Measurements from ENCODE around the gene TMEM200A.

TMEM200A gene

GRCh38 chr6:130466748-130467061, 100.9 kb downstream of the TMEM200A start:
- Mint-ChIP-seq H3K9me3 (no peaks in the 10 kb centered on the region), H3K36me3 (ENCODE audit: low read depth) (peaks cover 4% of the 10 kb centered on the region), H3K27me3 (ENCODE audit: low read depth) (peaks cover 2% of the 10 kb centered on the region), H3K4me3 (no peak overlapping the region), H3K27ac (no peak overlapping the region), H3K4me1 (ENCODE audit: low read depth) (peaks cover 18% of the 10 kb centered on the region)

GRCh38 chr6:130467146-130468050, 101.6 kb downstream of the TMEM200A start:
- Mint-ChIP-seq H3K9me3 (peaks cover 3% of the 10 kb centered on the region), H3K4me1 (ENCODE audit: low read depth) (peaks cover 19% of the 10 kb centered on the region), H3K27me3 (ENCODE audit: low read depth) (no peaks in the 10 kb centered on the region), H3K4me3 (no peak overlapping the region), H3K36me3 (ENCODE audit: low read depth) (peaks cover 4% of the 10 kb centered on the region), H3K27ac (no peak overlapping the region)

- Mint-ChIP-seq H3K9me3 (peaks cover 12% of the 10 kb centered on the region), H3K4me3 (no peak overlapping the region), H3K36me3 (ENCODE audit: low read depth) (no peaks in the 10 kb centered on the region), H3K4me1 (ENCODE audit: low read depth) (peaks cover 17% of the 10 kb centered on the region), H3K27me3 (ENCODE audit: low read depth) (no peaks in the 10 kb centered on the region), H3K27ac (no peak overlapping the region)
Observed at GRCh38 chr6:130470766-130471165, 104.9 kb downstream of the TMEM200A start.

DNA sequence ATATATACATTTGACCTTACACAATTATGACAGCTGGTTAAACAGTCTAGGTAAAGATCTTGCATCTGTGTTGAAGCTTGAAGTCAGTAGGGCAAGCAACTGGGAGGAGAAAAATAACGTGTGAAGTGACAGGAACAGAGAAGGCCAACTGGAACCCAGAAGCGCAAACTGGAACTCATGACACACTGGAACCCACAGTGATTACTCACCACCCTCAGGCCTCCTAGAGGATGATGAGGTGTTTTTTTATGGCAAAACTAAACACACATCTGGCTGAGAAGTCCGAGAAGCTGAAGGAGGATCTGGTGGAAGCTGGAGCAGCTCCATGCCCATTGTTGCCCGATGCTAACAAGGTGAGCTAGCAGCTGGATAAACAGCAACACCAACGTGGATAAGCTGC, 108.1 kb downstream of the TMEM200A start:
- Mint-ChIP-seq H3K36me3 (ENCODE audit: low read depth) (peaks cover 14% of the 10 kb centered on the region), H3K4me1 (ENCODE audit: low read depth) (peaks cover 8% of the 10 kb centered on the region), H3K27ac (no peak overlapping the region), H3K4me3 (no peak overlapping the region), H3K27me3 (ENCODE audit: low read depth) (peaks cover 3% of the 10 kb centered on the region), H3K9me3 (peaks cover 28% of the 10 kb centered on the region)

GRCh38 chr6:130482645-130483390, 117.0 kb downstream of the TMEM200A start:
- Mint-ChIP-seq H3K27ac (peak overlapping the region; percentile 57), H3K27me3 (ENCODE audit: low read depth) (no peaks in the 10 kb centered on the region), H3K4me1 (ENCODE audit: low read depth) (peaks cover 25% of the 10 kb centered on the region), H3K4me3 (no peak overlapping the region), H3K36me3 (ENCODE audit: low read depth) (peaks cover 31% of the 10 kb centered on the region), H3K9me3 (peaks cover 32% of the 10 kb centered on the region)

DNA sequence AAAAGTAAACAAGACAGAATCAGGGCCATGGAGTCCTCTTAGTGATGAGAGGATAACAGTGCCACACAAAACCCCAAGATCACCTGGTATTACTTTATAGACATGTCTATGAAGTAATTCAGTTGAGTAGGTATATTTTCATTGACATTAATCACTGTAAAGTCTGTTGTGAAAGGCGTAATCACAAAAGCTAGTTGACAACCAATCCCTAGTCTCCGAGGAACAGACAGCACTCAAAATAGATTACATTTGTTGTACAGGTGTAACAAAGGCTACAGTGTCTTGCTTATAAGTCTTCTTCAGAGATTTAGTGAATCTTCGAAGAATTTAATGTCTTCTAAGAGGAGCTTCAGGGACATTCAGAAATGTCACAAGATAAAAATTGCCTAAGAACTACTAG, 120.1 kb downstream of the TMEM200A start:
- Mint-ChIP-seq H3K27ac (no peak overlapping the region), H3K4me3 (no peak overlapping the region), H3K36me3 (ENCODE audit: low read depth) (peaks cover 23% of the 10 kb centered on the region), H3K4me1 (ENCODE audit: low read depth) (peaks cover 28% of the 10 kb centered on the region), H3K9me3 (peaks cover 32% of the 10 kb centered on the region), H3K27me3 (ENCODE audit: low read depth) (no peaks in the 10 kb centered on the region)

DNA sequence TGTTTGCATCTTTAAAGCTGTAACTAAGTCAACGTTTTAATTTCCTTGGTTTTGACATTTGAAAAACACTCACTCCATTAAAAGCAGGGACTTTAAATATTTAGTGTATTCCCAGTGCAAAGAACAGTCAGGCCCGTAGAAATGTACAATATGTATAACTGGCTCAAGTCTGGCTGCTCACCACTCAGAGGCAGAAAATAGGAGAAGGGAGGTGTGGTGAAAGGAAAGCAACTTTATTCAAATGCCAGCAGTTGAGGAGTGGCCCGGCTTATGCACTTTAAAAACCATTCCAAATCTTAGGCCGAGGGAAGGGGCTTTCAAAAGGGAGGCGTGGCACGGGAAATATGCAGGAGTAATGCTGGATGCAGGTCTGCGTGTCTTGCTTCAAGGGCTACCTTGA, 120.6 kb downstream of the TMEM200A start:
- Mint-ChIP-seq H3K27ac (no peak overlapping the region), H3K4me3 (no peak overlapping the region), H3K27me3 (ENCODE audit: low read depth) (no peaks in the 10 kb centered on the region), H3K9me3 (peaks cover 36% of the 10 kb centered on the region), H3K36me3 (ENCODE audit: low read depth) (peaks cover 21% of the 10 kb centered on the region), H3K4me1 (ENCODE audit: low read depth) (peaks cover 25% of the 10 kb centered on the region)

GRCh38 chr6:130489514-130489913, 123.7 kb downstream of the TMEM200A start:
- H3K4me1 Mint-ChIP-seq (ENCODE audit: low read depth): peaks cover 7% of the 10 kb centered on the region

More at GRCh38 chr6:130489514-130489913, 123.7 kb downstream of the TMEM200A start:
- H3K27ac Mint-ChIP-seq: no peak overlapping the region
- H3K9me3 Mint-ChIP-seq: peaks cover 34% of the 10 kb centered on the region
- no peaks in the 10 kb centered on the region for H3K27me3 Mint-ChIP-seq (ENCODE audit: low read depth)
- peaks cover 19% of the 10 kb centered on the region for H3K36me3 Mint-ChIP-seq (ENCODE audit: low read depth)
- H3K4me3 Mint-ChIP-seq: no peak overlapping the region
